ENCODE results near the gene GNL3L.
"Not testable (repeated sequence)": the region's sequence is repeated elsewhere in the genome, so short reads cannot be mapped to it uniquely, and the experiment has no call there.

Gene GNL3L

DNA sequence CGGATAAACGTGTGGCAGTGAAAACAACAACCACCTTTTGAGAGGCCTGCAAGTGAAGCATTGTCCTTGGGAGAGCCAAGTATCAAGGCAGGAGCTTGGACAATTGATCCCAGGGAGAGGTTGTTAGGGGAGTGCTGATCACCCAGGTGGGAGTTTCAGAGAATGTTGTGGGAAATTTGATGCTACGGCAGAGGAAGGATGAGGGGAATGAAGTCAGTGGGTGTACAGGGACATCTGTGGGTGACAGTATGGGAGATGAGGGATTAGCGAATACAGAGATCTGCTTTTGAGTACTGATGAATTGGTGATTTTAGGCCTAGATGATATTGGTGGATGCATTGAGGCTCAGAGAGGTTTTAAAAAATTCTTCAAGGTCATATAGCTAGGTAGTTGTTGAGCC lies 4.3 kb downstream of the GNL3L start:
- no peak overlapping the region for H3K27ac ChIP-seq
- TF ChIP-seq, protein P1, sequence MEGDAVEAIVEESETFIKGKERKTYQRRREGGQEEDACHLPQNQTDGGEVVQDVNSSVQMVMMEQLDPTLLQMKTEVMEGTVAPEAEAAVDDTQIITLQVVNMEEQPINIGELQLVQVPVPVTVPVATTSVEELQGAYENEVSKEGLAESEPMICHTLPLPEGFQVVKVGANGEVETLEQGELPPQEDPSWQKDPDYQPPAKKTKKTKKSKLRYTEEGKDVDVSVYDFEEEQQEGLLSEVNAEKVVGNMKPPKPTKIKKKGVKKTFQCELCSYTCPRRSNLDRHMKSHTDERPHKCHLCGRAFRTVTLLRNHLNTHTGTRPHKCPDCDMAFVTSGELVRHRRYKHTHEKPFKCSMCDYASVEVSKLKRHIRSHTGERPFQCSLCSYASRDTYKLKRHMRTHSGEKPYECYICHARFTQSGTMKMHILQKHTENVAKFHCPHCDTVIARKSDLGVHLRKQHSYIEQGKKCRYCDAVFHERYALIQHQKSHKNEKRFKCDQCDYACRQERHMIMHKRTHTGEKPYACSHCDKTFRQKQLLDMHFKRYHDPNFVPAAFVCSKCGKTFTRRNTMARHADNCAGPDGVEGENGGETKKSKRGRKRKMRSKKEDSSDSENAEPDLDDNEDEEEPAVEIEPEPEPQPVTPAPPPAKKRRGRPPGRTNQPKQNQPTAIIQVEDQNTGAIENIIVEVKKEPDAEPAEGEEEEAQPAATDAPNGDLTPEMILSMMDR (conservative IDR thresholded peaks at IDR 0.05): no peak

DNA sequence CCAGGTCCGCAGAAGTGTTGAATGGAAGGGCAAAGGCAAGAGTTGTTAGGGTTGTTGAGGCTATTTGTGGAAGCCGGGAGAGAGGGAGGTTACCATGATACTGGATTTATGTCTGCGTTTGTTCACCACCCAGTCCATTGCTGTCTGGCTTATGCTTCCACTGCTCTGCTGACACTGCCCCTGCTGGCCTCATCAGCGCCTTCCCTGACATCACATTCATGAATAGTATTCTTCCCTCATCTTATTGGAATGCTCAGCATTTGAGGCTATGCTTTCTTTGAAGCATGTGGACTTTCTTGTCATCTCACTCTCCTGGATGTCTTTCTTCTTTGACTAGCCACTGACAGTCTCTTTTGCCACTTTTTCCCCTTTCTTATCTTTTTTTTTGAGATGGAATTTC lies 10.3 kb downstream of the GNL3L start:
- TF ChIP-seq, protein P1 (conservative IDR thresholded peaks at IDR 0.05): no peak
- no peak overlapping the region for H3K27ac ChIP-seq

DNA sequence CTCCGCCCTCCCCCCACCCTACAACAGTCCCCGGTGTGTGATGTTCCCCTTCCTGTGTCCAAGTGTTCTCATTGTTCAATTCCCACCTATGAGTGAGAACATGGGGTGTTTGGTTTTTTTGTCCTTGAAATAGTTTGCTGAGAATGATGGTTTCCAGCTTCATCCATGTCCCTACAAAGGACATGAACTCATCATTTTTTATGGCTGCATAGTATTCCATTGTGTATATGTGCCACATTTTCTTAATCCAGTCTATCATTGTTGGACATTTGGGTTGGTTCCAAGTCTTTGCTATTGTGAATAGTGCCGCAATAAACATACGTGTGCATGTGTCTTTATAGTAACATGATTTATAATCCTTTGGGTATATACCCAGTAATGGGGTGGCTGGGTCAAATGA lies 12.2 kb downstream of the GNL3L start:
- not testable (repeated sequence) for H3K27ac ChIP-seq

DNA sequence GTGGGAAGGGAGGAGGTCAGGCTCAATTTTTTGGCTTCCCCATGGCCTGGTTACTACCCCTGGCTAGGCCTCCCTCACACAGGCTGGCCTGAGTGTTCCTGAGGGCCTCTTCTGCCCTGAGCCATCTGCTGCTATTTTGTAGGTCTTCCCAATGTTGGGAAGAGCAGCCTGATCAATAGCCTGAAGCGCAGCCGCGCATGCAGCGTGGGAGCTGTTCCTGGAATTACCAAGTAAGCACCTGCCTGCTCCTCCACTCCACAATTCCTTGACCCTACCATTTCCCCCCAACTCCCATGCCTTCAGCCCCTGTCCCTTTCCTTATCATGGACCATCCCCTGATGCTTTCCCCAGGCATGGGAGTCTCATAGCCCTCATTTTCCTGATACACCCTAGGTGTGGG lies 20.8 kb downstream of the GNL3L start:
- TF ChIP-seq, protein P1 (conservative IDR thresholded peaks at IDR 0.05): no peak
- no peak overlapping the region for H3K27ac ChIP-seq

DNA sequence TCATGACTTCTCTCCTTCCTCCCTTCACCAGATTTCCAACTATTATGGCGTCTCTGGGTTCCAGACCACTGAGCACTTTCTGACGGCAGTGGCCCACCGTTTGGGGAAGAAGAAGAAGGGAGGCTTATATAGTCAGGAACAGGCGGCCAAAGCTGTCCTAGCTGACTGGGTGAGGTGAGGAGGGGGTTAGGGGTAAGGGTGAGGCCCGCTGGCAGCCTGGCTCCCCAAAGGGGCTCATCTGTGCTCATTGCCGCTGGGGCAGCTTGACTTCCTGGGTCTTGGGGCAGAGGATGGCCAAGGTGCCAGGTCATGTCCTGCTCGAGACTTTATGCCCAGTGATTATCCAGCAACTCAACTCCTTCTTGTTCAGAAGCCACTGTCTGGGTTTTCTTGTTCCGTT lies 21.8 kb downstream of the GNL3L start:
- no peak overlapping the region for H3K27ac ChIP-seq
- TF ChIP-seq, protein P1 (conservative IDR thresholded peaks at IDR 0.05): no peak

DNA sequence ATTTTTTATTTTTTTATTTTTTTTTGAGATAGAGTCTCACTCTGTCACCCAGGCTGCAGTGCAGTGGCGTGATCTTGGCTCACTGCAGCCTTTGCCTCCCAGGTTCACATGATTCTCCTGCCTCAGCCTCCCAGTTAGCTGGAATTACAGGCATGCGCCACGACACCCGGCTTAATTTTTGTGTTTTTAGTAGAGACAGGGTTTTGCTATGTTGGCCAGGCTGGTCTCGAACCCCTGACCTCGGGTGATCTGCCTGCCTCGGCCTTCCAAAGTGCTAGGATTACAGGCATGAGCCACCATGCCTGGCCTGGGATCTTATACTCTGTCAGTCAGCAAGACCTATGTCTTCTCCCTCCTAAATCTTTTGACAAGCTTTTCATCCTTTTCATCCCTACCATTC lies 25.0 kb downstream of the GNL3L start:
- not testable (repeated sequence) for H3K27ac ChIP-seq

DNA sequence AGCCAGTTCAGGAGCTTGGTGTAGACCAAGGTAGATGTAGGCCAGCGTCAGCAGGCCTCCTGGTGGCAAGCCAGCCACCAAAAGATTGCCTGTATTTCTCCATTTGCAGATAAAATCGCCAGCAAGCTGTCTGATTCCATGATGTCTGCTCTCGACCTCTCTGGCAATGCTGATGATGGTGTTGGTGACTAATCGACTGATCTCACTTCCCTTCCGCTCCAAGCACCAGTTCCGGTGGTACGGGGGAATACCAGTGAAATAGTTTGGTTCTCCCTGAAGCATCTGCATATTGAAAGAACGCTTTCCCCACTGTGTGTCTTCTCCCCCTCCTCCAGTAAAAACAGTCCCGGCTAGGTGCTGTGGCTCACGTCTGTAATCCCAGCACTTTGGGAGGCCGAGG lies 30.4 kb downstream of the GNL3L start:
- H3K27ac ChIP-seq: no peak overlapping the region
- TF ChIP-seq, protein P1 (conservative IDR thresholded peaks at IDR 0.05): no peak

DNA sequence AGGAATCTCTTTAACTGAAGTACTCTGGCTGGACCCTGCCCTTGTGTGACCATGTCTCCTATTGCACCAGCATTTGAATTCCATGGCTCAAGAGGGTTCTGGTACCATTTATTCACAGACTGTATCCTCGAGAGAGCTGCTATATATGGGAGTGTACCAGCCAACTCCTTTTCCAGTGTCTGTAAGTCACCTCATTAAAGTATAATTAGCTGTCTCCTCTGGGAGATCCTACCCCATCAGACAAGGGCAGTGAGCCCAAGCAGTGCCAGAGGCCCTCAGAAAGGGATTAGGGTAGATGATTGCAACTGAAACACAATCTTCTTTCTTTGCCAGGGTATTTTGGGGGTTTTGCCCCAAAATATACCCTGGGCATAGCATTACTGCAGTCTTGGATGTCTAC lies 31.6 kb downstream of the GNL3L start:
- TF ChIP-seq, protein P1 (conservative IDR thresholded peaks at IDR 0.05): no peak
- H3K27ac ChIP-seq: no peak overlapping the region

DNA sequence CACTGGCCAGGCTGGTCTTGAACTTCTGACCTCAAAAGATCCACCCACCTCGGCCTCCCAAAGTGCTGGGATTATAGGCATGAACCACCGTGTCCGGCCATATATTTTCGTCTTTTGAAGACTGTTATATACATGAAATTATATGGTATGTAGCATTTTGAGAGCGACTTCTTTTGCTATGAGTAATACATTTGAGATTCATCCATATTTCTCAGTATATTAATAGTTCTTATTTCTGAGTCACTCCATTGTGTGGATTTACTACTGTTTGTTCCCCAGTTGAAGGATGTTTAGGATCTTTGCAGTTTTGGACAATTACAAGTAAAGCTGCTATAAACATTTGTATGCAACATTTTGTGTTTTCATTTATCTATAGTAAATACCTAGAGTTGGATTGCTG lies 34.9 kb downstream of the GNL3L start:
- no peak overlapping the region for H3K27ac ChIP-seq

More for the DNA sequence above, 34.9 kb downstream of the GNL3L start:
- TF ChIP-seq, protein P1 (conservative IDR thresholded peaks at IDR 0.05): no peak

Measured in VCaP (cell line).